Activated T-helper 2 cell treated with anti-CD3 and anti-CD28 coated beads, Interferon-gamma antibody, Interleukin-2, Interleukin-4, amounts not matched to agents 10 μg/mL and 5 μg/mL and 100 μg/mL, durations not matched to agents 14 hours and 24 hours and 36 hours (primary cell): ENCODE data around the gene ZNF778. TPM values are rescaled to one million over a fixed set of nuclear protein-coding genes. Genes with fewer than 3 reads are reported as not detected.
A peak's percentile ranks its signal among the peaks of the same experiment; 100 is the strongest.

Experiments
- DNase-seq: peaks from one replicate; pipeline ENCODE4 v3.0.0; 2021; ENCODE audit warnings: low spot score
- H3K27ac Mint-ChIP-seq: one replicate; pipeline ENCODE4 v1.8.0; 2021; ENCODE audit warnings: mixed read lengths
- H3K27me3 Mint-ChIP-seq: one replicate; pipeline ENCODE4 v1.8.0; 2021; ENCODE audit warnings: low read depth, mixed read lengths
- H3K36me3 Mint-ChIP-seq: one replicate; pipeline ENCODE4 v1.8.0; 2021; ENCODE audit warnings: low read depth, mixed read lengths
- H3K4me1 Mint-ChIP-seq: one replicate; pipeline ENCODE4 v1.8.0; 2021; ENCODE audit warnings: low read depth, mixed read lengths
- H3K4me3 Mint-ChIP-seq: one replicate; pipeline ENCODE4 v1.8.0; 2021; ENCODE audit warnings: low read depth, mild to moderate bottlenecking, moderate library complexity, mixed read lengths
- H3K9me3 Mint-ChIP-seq: one replicate; pipeline ENCODE4 v1.8.0; 2021; ENCODE audit warnings: mixed read lengths
- intact Hi-C: fragments of 100-400 bp; cut with micrococcal nuclease; formaldehyde crosslinking; loops from one replicate; pipeline ENCODE4 v1.15.1; 2023
- total RNA-seq: library from RNA; stranded (reverse); gene quantifications from 2 replicates; pipeline ENCODE4 v1.2.3, GENCODE V29; 2022

Gene ZNF778
- total RNA-seq: 5.6 and 7.7 TPM in 2 replicates

GRCh38 chr16:89217388-89218191 lies at the start of gene ZNF778:
ZNF778 (plus strand) TSS chr16:89217703; CDS start chr16:89221128, 3,425 bp downstream.
- no peaks in the 10 kb centered on the region for H3K9me3 Mint-ChIP-seq
- intact Hi-C loops: loop anchor here (2.0 to 10.0 kb wide), 4 partner anchors 29 to 405 kb away; partner anchors contain the start of genes APRT and CDH15
- peak within 1 kb of the TSS; percentile 76 for H3K27ac Mint-ChIP-seq
- H3K4me3 Mint-ChIP-seq: peak within 1 kb of the TSS; percentile 88
- H3K27me3 Mint-ChIP-seq: no peaks in the 10 kb centered on the region
- peaks cover 6% of the 10 kb centered on the region for H3K36me3 Mint-ChIP-seq
- DNase-seq: peak; percentile 83
- peaks cover 13% of the 10 kb centered on the region for H3K4me1 Mint-ChIP-seq

GRCh38 chr16:89168381-89169189 lies 48.9 kb upstream of the ZNF778 start:
- intact Hi-C loops: loop anchor here (5.0 kb wide), 1 partner anchor 431 kb away; no protein-coding TSS in a partner anchor
- no peaks in the 10 kb centered on the region for H3K9me3 Mint-ChIP-seq
- H3K4me3 Mint-ChIP-seq: no peak overlapping the region
- no peaks in the 10 kb centered on the region for H3K36me3 Mint-ChIP-seq
- peaks cover 4% of the 10 kb centered on the region for H3K27me3 Mint-ChIP-seq
- no peak overlapping the region for H3K27ac Mint-ChIP-seq
- H3K4me1 Mint-ChIP-seq: peaks cover 4% of the 10 kb centered on the region
- no peak for DNase-seq

GRCh38 chr16:89169778-89170177 lies 47.7 kb upstream of the ZNF778 start:
- Mint-ChIP-seq H3K36me3 (no peaks in the 10 kb centered on the region), H3K9me3 (no peaks in the 10 kb centered on the region), H3K4me1 (peaks cover 4% of the 10 kb centered on the region), H3K27ac (no peak overlapping the region), H3K27me3 (peaks cover 4% of the 10 kb centered on the region), H3K4me3 (no peak overlapping the region)
- intact Hi-C loops: loop anchor here (2.0 to 5.0 kb wide), 2 partner anchors 47 to 432 kb away; partner anchors contain the start of gene ZNF778
- DNase-seq: no peak

GRCh38 chr16:89170346-89171215 lies 46.9 kb upstream of the ZNF778 start:
- H3K27ac Mint-ChIP-seq: no peak overlapping the region
- H3K36me3 Mint-ChIP-seq: no peaks in the 10 kb centered on the region
- intact Hi-C loops: loop anchor here (1.0 to 2.0 kb wide), 2 partner anchors 22 to 46 kb away; partner anchors contain the start of gene ZNF778
- DNase-seq: no peak
- peak overlapping the region; percentile 62 for H3K4me3 Mint-ChIP-seq
- H3K4me1 Mint-ChIP-seq: peaks cover 4% of the 10 kb centered on the region
- peaks cover 4% of the 10 kb centered on the region for H3K27me3 Mint-ChIP-seq
- no peaks in the 10 kb centered on the region for H3K9me3 Mint-ChIP-seq

- Mint-ChIP-seq H3K27me3 (peaks cover 4% of the 10 kb centered on the region), H3K9me3 (no peaks in the 10 kb centered on the region), H3K4me3 (peak within 1 kb of the TSS; percentile 62), H3K4me1 (peaks cover 4% of the 10 kb centered on the region), H3K36me3 (no peaks in the 10 kb centered on the region), H3K27ac (no peak within 1 kb of the TSS)
- intact Hi-C loops: loop anchor here (1.0 to 2.0 kb wide), 2 partner anchors 21 to 45 kb away; partner anchors contain the start of gene ZNF778
- peak; percentile 88 for DNase-seq
Measured at GRCh38 chr16:89171216-89172170, 46.0 kb upstream of the ZNF778 start, which contains the start of gene CDH15. CDH15 (plus strand) TSS chr16:89171748; CDS start chr16:89171832, 84 bp downstream.

GRCh38 chr16:89172171-89172527 lies 45.4 kb upstream of the ZNF778 start:
- intact Hi-C loops: no loop called here
- Mint-ChIP-seq H3K9me3 (no peaks in the 10 kb centered on the region), H3K4me3 (no peak overlapping the region), H3K27me3 (peaks cover 4% of the 10 kb centered on the region), H3K4me1 (peaks cover 4% of the 10 kb centered on the region), H3K27ac (no peak overlapping the region), H3K36me3 (no peaks in the 10 kb centered on the region)
- DNase-seq: no peak

GRCh38 chr16:89172528-89173173 lies 44.9 kb upstream of the ZNF778 start:
- Mint-ChIP-seq H3K27ac (no peak overlapping the region), H3K4me3 (no peak overlapping the region), H3K36me3 (no peaks in the 10 kb centered on the region), H3K27me3 (peaks cover 4% of the 10 kb centered on the region), H3K4me1 (peaks cover 4% of the 10 kb centered on the region), H3K9me3 (no peaks in the 10 kb centered on the region)
- no peak for DNase-seq
- intact Hi-C loops: no loop called here

GRCh38 chr16:89173174-89173921 lies 44.2 kb upstream of the ZNF778 start:
- Mint-ChIP-seq H3K36me3 (no peaks in the 10 kb centered on the region), H3K4me1 (peaks cover 4% of the 10 kb centered on the region), H3K27ac (no peak overlapping the region), H3K4me3 (no peak overlapping the region), H3K9me3 (no peaks in the 10 kb centered on the region), H3K27me3 (peaks cover 4% of the 10 kb centered on the region)
- DNase-seq: no peak
- intact Hi-C loops: no loop called here

GRCh38 chr16:89174055-89174827 lies 43.3 kb upstream of the ZNF778 start:
- H3K36me3 Mint-ChIP-seq: no peaks in the 10 kb centered on the region
- H3K4me1 Mint-ChIP-seq: peaks cover 4% of the 10 kb centered on the region
- H3K4me3 Mint-ChIP-seq: no peak overlapping the region
- peaks cover 4% of the 10 kb centered on the region for H3K27me3 Mint-ChIP-seq
- DNase-seq: no peak
- no peaks in the 10 kb centered on the region for H3K9me3 Mint-ChIP-seq
- intact Hi-C loops: no loop called here
- no peak overlapping the region for H3K27ac Mint-ChIP-seq

GRCh38 chr16:89174877-89175276 lies 42.6 kb upstream of the ZNF778 start:
- Mint-ChIP-seq H3K36me3 (no peaks in the 10 kb centered on the region), H3K27me3 (peaks cover 4% of the 10 kb centered on the region), H3K4me1 (peaks cover 4% of the 10 kb centered on the region), H3K4me3 (no peak overlapping the region), H3K9me3 (no peaks in the 10 kb centered on the region), H3K27ac (no peak overlapping the region)
- intact Hi-C loops: no loop called here
- DNase-seq: no peak
